GM21619 (cell line): ENCODE data around the gene DENND2A.
"Not testable (repeated sequence)": the region's sequence is repeated elsewhere in the genome, so short reads cannot be mapped to it uniquely, and the experiment has no call there.

Experiments used
- ATAC-seq: cut with Tn5 transposase; IDR thresholded peaks from one replicate; pipeline ENCODE4 v1.9.1; 2021; ENCODE audit not compliant: unreplicated experiment

The DENND2A gene

DNA sequence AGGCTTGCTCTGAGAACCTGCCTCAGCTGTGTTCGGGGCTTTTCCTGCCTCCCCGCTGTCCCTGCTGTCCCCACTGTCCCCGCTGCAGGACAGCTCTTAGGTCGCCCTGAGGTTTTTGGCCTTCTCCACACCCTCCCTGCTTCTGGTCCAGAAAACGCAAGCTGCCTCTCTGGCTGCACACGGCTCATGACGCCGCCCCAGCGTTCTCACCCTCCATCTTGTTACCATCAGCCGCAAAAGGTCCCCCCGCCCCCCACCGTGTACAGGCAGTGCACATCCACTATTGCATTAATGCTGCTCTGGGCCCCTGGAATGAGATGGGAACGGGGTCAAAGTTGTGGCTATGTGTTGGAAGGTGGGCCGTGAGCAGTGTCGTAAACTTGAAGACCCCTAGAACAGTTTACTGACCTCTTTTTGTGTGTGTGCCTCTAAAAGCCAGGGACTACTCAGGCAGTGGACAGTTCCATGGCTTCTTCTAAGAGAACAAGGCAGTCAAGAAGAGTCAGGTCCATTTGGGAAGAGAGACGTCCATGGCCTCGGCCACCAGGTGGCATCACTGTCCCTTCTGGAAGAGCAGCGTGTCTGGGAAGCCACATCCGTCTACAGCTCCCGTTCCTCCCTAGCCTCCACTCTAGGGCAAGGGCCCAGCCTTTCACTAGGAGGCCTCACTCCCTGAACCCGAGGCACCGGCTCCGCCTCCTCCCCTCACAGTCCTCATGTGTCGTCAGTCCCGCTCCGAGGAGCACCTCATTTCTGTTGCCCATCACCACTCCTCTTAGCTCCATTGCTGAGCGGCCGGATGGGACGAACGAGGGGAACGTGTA is 122.9 kb downstream of the DENND2A start:
- peak; percentile 81 for ATAC-seq

DNA sequence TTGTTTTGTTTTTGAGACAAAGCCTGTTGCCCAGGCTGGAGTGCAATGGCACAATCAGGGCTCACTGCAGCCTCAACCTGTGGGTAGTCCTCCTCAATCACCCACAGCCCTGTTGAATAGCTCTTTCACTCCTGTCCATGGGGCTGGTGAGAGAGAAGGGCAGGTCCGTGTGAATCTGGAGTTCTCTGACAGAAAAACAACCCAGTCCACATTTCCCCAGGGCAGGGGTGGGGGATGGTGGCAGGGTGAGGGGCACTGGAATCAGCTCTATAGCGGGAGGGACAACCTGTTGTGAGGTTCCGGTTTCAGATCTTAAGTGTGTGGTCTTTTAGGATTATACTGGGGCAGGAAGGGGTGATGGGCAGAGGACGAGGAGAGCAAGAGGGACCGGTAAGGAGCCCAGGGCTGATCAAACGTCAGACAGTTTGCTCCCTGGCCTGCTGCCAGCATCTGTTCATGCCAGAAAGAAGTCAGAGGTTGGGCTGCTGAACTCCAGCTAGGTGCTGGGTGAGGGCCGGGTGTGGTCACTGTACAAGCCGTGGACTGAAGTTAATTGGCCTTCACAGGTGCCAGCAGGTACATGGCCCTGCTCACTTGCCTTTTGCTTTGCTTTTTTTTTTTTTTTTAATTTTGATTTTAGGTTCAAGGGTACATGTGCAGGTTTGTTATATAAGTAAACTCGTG is 128.2 kb downstream of the DENND2A start:
- ATAC-seq, result no peak

DNA sequence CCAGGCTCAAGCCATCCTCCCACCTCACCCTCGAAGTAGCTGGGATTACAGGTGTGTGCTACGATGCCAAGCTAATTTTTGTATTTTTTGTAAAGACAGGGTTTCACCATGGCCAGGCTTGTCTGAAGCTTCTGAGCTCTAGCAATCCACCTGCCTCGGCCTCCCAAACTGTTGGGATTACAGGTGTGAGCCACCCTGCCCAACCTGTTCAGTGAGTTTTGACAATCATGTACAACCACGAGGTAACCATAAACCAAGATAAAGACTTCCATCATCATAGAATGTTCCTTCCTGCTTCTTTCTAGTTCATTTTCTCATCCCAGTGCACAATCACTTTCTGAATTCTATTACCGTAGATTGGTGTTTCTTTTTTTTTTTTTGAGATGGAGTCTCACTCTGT is 130.8 kb downstream of the DENND2A start:
- no peak for ATAC-seq

DNA sequence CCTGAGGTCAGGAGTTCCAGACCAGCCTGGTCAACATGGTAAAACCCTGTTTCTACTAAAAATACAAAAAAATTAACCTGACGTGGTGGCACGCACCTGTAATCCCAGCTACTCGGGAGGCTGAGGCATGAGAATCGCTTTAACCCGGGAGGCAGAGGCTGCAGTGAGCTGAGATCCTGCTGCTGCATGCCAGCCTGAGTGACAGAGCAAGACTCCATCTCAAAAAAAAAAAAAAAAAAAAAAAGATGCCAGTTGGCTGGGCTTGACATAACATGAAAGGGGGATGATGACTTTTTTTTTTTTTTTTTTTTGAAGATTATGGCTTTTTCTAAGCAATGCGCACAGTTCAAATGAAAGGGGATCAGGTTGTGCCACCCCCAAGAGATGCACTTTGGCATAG is 133.1 kb downstream of the DENND2A start:
- not testable (repeated sequence) for ATAC-seq

DNA sequence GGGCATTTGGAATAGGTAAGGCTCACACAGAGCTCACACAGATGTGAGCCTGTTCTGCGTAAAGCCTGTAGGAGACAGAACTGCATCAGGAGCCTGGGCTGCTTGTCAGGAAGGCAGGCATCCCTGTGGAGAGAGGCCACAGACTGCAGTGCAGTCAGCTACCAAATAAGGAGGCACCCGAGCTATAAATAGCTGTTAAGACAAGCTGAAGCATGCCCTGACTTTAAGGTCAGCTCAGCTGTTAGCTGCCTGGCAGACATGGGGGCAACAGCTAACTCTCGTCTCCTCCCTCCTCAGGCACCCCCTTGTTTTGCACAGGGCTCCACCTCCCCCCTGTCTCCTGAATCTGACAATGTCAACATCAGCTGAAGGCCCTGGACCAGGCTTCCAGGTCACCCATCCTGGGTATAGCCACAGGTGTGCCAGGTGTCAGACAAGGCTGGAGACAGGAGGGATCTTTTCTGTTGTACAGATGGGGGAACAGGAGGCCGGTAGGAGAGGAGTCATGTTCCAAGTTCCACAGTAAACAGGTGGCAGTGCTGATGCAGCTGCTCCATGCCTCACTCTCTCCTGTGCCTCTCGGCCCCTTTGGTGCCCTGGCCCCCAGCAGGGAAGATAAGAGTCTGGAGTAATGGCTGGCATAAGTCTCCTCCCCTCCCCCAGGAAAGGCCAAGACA is 133.7 kb downstream of the DENND2A start:
- no peak for ATAC-seq

DNA sequence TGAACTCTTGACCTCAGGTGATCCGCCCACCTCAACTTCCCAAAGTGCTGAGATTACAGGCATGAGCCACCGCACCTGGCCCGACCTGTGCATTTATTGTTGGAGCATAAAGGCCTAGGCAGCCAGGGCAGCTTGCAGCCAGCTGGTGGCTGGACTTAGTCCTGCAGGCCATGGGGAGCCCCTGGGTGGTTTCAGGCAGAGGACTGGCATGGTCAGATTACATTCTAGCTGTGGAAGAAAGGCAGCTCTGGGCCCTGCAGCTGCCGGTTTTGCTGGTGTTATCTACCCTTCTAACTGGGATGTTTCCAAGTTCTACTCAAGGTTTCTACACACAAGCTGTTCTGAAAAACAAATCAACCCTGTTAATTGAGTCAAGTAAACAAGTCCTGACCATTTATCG is 138.6 kb downstream of the DENND2A start:
- no peak for ATAC-seq

DNA sequence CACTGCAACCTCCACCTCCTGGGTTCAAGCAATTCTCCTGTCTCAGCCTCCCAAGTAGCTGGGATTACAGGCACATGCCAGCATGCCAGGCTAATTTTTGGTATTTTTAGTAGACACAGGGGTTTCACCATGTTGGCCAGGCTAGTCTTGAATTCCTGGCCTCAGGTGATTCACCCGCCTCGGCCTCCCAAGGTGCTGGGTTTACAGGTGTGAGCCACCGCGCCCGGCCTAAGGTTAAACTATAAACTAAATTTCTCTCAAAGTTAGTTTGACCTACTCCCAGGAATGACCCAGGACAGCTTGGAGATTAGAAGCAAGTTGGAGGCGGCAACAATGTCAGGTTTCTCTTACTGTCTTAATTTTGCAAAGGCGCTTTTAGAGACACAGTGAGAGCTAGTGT is 142.8 kb downstream of the DENND2A start:
- not testable (repeated sequence) for ATAC-seq

DNA sequence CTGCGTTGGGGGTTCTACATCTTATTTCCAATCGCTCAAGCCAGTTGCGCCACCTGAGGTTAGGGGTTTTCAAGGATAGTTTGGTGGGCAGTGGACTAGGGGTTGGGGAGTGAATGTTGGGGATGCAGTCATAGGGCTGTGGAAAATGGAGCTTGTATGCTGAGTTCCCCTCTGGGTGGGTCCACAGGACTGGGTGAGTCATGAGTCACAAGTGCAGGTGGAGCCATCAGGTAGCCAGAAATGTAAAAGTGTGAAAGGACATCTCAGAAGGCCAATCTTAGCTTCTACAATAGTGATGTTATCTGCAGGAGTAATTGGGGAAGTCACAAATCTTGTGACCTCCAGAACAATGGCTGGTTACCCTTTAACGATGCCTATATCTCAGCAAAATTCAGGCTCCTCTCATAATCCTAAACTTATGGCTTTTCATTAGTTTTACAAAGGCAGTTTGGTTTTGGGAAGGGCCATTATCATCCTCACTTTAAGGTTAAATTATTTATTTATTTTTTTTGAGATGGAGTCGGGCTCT is 143.3 kb downstream of the DENND2A start:
- no peak for ATAC-seq

DNA sequence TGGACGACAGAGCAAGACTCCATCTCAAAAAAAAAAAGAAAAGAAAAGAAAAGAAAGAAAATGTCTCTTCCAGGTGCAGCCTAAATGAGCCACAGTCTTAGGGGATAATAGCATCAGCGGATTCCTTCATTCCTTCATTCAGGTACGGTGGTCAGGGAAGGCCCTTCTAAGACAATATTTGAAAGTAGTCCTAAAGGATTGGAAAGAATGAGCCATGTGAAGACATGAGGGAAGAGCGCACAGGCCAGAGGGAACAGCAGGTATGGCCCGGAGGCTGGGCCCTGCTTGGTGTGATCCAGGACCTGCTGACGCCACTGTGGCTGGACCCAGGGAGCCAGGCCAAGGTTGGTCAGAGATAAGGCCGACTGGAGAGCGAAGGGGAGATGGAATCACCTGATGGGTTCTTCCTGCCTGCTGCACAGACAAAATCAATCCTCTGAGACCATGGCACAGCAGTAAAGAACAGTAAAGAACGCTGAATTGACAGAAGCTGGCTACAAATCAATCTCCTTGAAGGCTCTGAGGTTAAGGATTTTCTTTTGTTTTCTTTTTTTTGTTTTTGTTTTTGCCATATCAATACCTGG is 145.0 kb downstream of the DENND2A start:
- ATAC-seq, result no peak

DNA sequence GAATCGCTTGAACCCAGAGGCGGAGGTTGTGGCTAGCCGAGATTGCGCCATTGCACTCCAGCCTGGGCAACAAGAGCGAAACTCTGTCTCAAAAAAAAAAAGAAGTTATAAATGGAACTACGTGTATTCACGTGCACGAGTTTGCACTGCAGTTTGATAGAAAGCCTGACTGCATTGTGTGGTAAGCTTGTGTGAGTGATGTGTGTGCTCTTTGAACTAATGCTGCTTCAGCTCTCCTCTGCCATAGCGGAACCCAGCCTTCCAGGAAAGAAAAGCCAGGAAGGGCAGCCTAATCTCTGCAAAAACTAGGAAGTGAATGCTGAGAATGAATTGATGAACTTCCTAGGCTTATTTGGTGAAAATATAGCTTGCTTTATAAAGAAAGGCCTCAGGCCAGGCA is 145.7 kb downstream of the DENND2A start:
- no peak for ATAC-seq

DNA sequence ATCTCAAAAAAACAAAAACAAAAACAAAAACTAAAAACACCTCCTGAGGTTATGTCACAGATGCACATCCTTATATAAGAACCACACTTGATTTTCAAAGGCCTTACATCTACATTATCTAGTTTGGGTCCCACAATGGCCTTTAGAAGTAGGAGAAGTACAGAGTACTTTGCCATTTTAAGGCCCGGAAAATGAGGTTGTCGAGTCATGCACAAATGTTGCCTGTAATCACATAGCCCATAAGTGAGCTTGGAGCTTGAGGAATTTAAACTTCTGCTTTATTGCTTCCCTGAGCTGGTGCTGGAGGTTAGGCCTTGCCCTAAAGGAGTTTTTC is 151.6 kb downstream of the DENND2A start:
- ATAC-seq, result no peak

DNA sequence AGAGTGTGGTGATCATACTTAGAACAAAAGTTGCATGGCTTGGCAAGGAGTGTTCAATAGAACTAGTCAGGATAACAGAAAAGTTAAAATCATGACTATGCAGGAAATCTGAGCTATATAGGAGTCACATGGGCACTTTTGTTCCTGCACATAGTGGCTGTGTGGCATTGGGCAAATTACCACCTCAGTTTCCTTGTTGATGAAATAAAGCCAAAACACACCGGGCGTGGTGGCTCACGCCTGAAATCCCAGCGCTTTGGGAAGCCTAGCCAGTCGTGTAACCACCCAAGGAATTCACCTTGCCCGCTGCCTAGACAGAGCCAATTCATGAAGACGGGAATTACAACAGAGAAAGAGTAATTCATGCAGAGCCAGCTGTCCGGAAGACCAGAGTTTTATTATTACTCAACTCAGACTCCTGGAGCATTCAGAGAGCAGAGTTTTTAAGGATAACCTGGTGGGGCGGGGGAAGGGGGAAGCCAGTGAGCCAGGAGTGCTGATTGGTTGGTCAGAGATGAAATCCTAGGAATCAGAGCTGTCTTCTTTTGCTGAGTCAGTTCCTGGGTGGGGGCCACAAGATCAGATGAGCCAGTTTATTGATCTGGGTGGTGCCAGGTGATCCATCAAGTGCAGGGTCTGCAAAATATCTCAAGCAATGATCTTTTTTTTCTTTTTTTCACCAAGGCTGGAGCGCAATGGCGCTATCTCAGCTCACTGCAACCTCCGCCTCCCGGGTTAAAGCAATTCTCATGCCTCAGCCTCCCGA is 154.9 kb downstream of the DENND2A start:
- no peak for ATAC-seq

DNA sequence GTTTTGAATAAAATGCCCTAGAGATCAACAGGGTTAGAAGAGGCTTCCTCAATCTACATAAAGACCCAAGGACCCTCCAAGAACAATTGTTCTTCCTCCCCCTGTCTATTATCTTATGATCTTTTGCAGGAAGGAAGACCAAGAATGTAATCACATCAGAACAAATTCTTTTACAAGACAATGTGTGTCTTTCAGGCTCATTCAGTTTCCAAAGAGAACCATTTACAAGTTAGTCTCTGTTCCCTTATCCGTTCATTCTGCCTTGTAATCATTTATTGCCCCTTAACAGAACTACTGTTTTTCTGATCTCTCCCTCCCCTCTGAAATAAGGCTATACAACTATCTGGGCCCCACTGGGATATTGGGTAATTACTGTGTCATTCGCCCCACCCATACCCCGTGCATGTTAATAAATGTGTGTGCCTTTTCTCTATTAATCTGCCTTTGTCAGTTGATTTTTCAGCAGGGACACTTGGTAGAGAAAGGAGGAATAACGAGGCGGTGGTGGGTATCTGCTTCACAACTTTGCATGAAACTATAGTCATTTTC is 155.6 kb downstream of the DENND2A start:
- ATAC-seq, result no peak

DNA sequence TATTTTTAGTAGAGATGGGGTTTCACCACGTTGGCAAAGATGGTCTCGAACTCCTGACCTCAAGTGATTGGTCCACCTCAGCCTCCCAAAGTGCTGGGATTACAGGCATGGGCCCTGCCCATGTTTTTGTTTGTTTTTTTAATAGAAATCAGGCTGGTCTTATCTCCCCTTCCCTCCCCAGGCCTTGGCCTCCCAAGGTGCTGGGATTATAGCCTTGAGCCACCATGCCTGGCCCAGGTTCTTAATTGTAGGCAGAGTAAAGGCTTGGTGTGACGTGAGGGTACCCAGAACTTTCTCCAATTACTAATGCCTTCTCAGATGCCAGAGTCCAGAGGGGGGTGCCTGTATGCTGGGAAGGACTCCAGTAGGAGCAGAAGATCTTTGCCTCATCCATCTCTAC is 156.1 kb downstream of the DENND2A start:
- no peak for ATAC-seq

DNA sequence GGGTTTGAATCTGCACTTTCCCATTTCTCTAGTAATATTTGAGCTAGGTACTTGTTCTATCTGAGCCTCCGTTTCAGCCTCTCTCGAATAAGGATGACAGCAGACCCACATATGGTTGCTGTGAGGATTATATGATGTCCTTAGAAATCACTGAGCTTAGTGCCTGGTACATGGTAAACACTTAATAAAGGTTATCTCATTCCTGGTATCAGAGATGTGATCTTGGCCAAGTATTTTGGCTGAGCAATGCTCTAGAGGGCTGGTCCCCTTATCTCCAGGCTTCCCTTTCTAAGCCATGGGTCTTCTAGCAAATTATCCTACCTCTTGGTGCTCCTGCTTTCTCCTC is 160.9 kb downstream of the DENND2A start:
- no peak for ATAC-seq

DNA sequence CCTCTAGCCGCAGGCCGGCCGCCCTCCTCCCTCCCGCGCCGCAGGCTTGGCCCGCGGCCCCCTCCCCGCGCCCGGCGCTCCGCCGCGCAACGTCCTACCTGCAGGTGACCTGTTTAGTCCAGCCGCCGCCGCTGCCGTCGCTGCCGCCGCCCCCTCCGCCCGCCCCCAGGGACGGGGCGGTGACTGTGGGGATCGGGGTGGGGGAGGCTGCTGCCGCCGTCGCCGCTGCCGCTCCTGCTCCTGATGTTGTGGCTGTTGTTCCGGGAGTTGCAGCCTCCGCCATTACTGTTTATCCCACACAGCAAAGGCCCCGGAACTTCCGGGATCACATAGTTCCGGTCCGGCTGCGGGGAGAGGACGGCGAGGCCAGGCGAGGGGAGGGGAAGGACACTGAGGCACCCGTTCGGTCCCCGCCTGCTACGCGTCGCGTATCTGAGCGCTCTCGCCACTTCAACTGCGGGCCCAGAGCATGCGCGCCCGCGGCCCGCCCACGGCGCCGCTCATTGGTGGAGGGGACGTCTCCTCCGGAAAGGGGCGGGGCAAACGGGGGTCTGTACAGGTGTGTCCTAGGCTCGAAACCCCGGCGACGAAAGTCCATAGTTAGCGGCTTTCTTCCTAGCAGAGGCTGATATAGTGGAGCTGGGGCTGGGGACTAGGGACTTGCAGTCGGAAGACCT is 161.4 kb downstream of the DENND2A start, which contains the start of gene MKRN1:
MKRN1 (minus strand) TSS at position 444 of the 677 bp plus-strand sequence; CDS start at position 283, 161 bp downstream.
- ATAC-seq, result peak; percentile 94

DNA sequence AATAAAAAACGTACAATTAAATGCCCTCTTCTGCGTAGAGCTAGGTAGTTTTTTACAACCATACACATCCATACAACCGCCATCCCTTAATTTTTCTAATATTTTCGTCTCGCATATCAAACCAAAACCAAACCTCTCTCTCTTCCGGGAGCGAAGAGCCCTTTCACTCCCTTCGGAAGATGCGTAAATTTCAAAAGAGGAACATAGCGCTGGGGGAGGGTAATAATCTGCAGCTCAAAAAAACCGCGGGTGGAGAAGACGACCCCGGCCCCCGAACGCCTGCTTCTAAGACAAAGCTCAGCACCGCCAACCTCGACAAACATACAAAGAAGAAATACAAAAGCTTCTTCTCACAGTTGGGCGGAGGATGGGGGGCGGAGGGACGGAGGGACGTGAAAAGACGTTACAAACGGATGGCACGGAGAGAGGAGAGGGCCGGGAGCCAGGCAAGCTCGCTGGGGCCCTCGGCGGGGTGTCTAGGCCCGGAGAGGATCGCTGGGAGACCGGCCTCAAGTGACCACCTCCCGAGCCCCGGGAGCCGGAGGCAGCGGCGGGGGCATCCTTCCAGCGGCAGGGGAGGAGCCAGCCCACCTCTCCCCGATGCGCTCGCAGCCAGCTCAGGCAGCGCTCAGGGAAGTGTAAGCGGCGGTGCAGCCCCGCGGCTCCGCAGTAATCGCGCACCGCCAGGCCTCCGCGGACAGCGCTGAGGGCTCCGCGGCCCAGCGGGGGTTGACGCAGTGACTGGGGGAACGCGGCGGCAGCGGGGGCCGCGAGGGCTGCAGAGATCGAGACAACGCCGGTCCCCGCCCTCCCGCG is 162.2 kb downstream of the DENND2A start:
- ATAC-seq, result peak; percentile 18

DNA sequence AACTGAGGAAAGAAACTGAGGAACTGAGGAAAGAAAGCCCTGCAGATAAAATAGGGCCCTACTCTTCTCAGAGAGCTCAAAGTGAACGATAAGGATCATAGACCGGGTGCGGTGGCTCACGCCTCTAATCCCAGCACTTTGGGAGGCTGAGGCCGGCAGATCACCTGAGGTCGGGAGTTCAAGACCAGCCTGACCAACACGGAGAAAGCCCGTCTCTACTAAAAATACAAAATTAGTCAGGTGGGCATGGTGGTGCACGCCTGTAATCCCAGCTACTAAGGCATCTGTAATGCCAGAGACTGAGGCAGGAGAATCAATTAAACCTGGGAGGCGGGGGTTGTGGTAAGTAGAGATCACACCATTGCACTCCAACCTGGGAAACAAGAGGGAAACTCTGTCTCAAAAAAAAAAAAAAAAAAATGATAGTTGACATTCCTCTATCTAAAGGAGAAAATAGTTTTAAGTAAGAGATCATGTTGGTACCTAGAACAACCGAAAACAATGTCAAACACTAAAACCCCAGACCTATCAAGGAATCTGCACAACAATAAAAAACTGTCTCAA is 163.8 kb downstream of the DENND2A start:
- no peak for ATAC-seq
